Breast epithelium (tissue), 4 donors: Measurements from ENCODE around the gene GBP7. TPM values are rescaled to one million over a fixed set of nuclear protein-coding genes. Genes with fewer than 3 reads are reported as not detected.
"Not testable (repeated sequence)": the region's sequence is repeated elsewhere in the genome, so short reads cannot be mapped to it uniquely, and the experiment has no call there.

Experiments used
- DNase-seq, 2 donors: peaks; one replicate each; pipeline ENCODE4 v3.0.0-alpha.2; 2019; ENCODE audit warnings: low spot score in 2 of 2
- H3K27ac ChIP-seq, 2 donors: fragments of 200-600 bp; sonication (generic) in 1 of 2; one replicate each; pipeline ENCODE4 v1.5.1; 2016 to 2019; ENCODE audit warnings: mild to moderate bottlenecking in 1 of 2
- H3K27me3 ChIP-seq, 2 donors: fragments of 200-600 bp; sonication (generic) in 1 of 2; one replicate each; pipeline versions ENCODE4 v1.5.1 to v1.6.0; 2017 to 2019; ENCODE audit warnings: control low read depth in 1 of 2, mild to moderate bottlenecking in 1 of 2
- H3K36me3 ChIP-seq: fragments of 200-600 bp; one replicate; pipeline ENCODE4 v1.5.1; 2019
- H3K4me1 ChIP-seq, 2 donors: fragments of 200-600 bp; sonication (generic); one replicate each; pipeline ENCODE4 v1.5.1; 2016 to 2019; ENCODE audit warnings: control low read depth in 1 of 2
- H3K4me3 ChIP-seq, 3 donors: fragments of 200-600 bp; sonication (generic); 1 replicate in 2 of 3; 2 replicates in 1 of 3; pipeline ENCODE4 v1.5.1; 2016 to 2019; ENCODE audit warnings: mild to moderate bottlenecking in 3 of 3, moderate library complexity in 2 of 3
- H3K9me3 ChIP-seq, 2 donors: fragments of 200-600 bp; sonication (generic) in 1 of 2; one replicate each; pipeline ENCODE4 v1.5.1; 2016 to 2019; ENCODE audit warnings: control low read depth in 1 of 2
- CTCF ChIP-seq, 3 donors: fragments of 450-650 bp; IDR thresholded peaks; one replicate each; pipeline ENCODE4 v1.5.1; 2016 to 2017; ENCODE audit warnings: antibody characterized with exemption in 3 of 3, mild to moderate bottlenecking in 3 of 3, moderate library complexity in 3 of 3
- POLR2A ChIP-seq: fragments of 450-650 bp; IDR thresholded peaks from one replicate; pipeline ENCODE4 v1.6.1; 2016; ENCODE audit warnings: antibody characterized with exemption, mild to moderate bottlenecking, moderate library complexity
- POLR2AphosphoS5 ChIP-seq, 3 donors: sonication (generic); formaldehyde crosslinking; IDR thresholded peaks; one replicate each; pipeline ENCODE4 v1.6.1; 2017; ENCODE audit warnings: antibody characterized with exemption in 3 of 3
- intact Hi-C: fragments of 100-400 bp; cut with DNase I; formaldehyde crosslinking; loops from one replicate; pipeline ENCODE4 v1.15.1; 2023; ENCODE audit warnings: low total_unique reads
- total RNA-seq, 3 donors: library from RNA; depleted of rRNA; stranded (reverse); fragments of >200 nt; gene quantifications; one replicate each; pipeline ENCODE4 v1.1.0, GENCODE V29; 2016

GBP7 gene
- total RNA-seq, result not detected

- no peaks in the 10 kb centered on the region for H3K9me3 ChIP-seq
- H3K36me3 ChIP-seq, result no peaks in the 10 kb centered on the region
- intact Hi-C loops, result no loop called here
- no peak within 1 kb of the TSS for H3K27ac ChIP-seq
- H3K27me3 ChIP-seq, result no peaks in the 10 kb centered on the region
- H3K4me1 ChIP-seq, result no peaks in the 10 kb centered on the region
- H3K4me3 ChIP-seq, result no peak within 1 kb of the TSS
- no peak for TF ChIP-seq POLR2A
- TF ChIP-seq POLR2AphosphoS5 (IDR thresholded peaks at IDR 0.05), result no peak
- TF ChIP-seq CTCF (IDR thresholded peaks at IDR 0.05), result no peak
- no peak for DNase-seq
These were observed at the start of gene GBP7 for GRCh38 chr1:89175601-89176256. Gene GBP7 (minus strand): TSS chr1:89176003. CDS start chr1:89171935, 4,068 bp downstream.

GRCh38 chr1:89221341-89221740 lies 45.5 kb upstream of the GBP7 start:
- TF ChIP-seq POLR2AphosphoS5 (IDR thresholded peaks at IDR 0.05), result no peak
- no peak for TF ChIP-seq POLR2A
- no peak overlapping the region for H3K27ac ChIP-seq
- H3K4me3 ChIP-seq, result no peak overlapping the region
- DNase-seq, result no peak
- H3K9me3 ChIP-seq, result no peaks in the 10 kb centered on the region
- no peaks in the 10 kb centered on the region for H3K4me1 ChIP-seq
- H3K36me3 ChIP-seq, result no peaks in the 10 kb centered on the region
- intact Hi-C loops, result no loop called here
- no peaks in the 10 kb centered on the region for H3K27me3 ChIP-seq

- H3K4me1 ChIP-seq, H3K9me3 ChIP-seq, H3K4me3 ChIP-seq, intact Hi-C loops, H3K36me3 ChIP-seq, H3K27me3 ChIP-seq, DNase-seq, H3K27ac ChIP-seq: not testable (repeated sequence)
These were observed 44.0 kb upstream of the GBP7 start for GRCh38 chr1:89219851-89220250.

- H3K4me3 ChIP-seq, DNase-seq, H3K4me1 ChIP-seq, intact Hi-C loops, H3K36me3 ChIP-seq, H3K27ac ChIP-seq, H3K9me3 ChIP-seq, H3K27me3 ChIP-seq: not testable (repeated sequence)
These were observed 43.1 kb upstream of the GBP7 start for GRCh38 chr1:89218941-89219340.

- DNase-seq, result no peak
- Histone ChIP-seq H3K4me1 (no peaks in the 10 kb centered on the region), H3K36me3 (no peaks in the 10 kb centered on the region), H3K27ac (no peak overlapping the region), H3K27me3 (no peaks in the 10 kb centered on the region), H3K4me3 (no peak overlapping the region), H3K9me3 (peaks cover 0 to 7% of the 10 kb centered on the region in 2 donors)
- intact Hi-C loops, result no loop called here
- TF ChIP-seq POLR2A (no peak), POLR2AphosphoS5 (IDR thresholded peaks at IDR 0.05) (no peak), CTCF (IDR thresholded peaks at IDR 0.05) (no peak)
These were observed 37.5 kb upstream of the GBP7 start for GRCh38 chr1:89213347-89213746.

- Histone ChIP-seq H3K27ac (no peak overlapping the region), H3K4me3 (no peak overlapping the region), H3K9me3 (peaks cover 0 to 7% of the 10 kb centered on the region in 2 donors), H3K4me1 (no peaks in the 10 kb centered on the region), H3K27me3 (no peaks in the 10 kb centered on the region), H3K36me3 (no peaks in the 10 kb centered on the region)
- DNase-seq, result no peak
- intact Hi-C loops, result no loop called here
- TF ChIP-seq POLR2A (no peak), CTCF (IDR thresholded peaks at IDR 0.05) (no peak), POLR2AphosphoS5 (IDR thresholded peaks at IDR 0.05) (no peak)
These were observed 35.3 kb upstream of the GBP7 start for GRCh38 chr1:89211035-89211634.
